HepG2 (cell line): ENCODE results near the gene DNAAF9. TPM values are rescaled to one million over a fixed set of nuclear protein-coding genes. Genes with fewer than 3 reads are reported as not detected.

Experiments
- HBP1 ChIP-seq: IDR thresholded peaks from 2 replicates; pipeline ENCODE4 v1.6.1; 2016; ENCODE audit warnings: low read depth, control low read depth
- MNT ChIP-seq: fragments of 450-650 bp; IDR thresholded peaks from 2 replicates; pipeline ENCODE4 v1.6.1; 2016
- NRL ChIP-seq: sonication (generic); formaldehyde crosslinking; IDR thresholded peaks from 2 replicates; pipeline ENCODE4 v1.5.0; 2020; ENCODE audit warnings: missing genetic modification reagents, mild to moderate bottlenecking, moderate library complexity, borderline replicate concordance
- PCBP1 ChIP-seq: fragments of 200-400 bp; formaldehyde crosslinking; IDR thresholded peaks from 2 replicates; pipeline ENCODE4 v1.6.1; 2017; ENCODE audit warnings: mild to moderate bottlenecking, low read depth, low read length, borderline replicate concordance
- PHF5A ChIP-seq: IDR thresholded peaks from one replicate; pipeline ENCODE4 v1.6.1; 2018; ENCODE audit warnings: low read depth, missing genetic modification reagents; ENCODE audit not compliant: unreplicated experiment
- RBM22 ChIP-seq: fragments of 200-400 bp; formaldehyde crosslinking; optimal IDR thresholded peaks from 2 replicates; pipeline ENCODE3; 2017; ENCODE audit warnings: mild to moderate bottlenecking, low read length, moderate library complexity
- RCOR2 ChIP-seq: IDR thresholded peaks from 2 replicates; pipeline ENCODE4 v1.6.1; 2016; ENCODE audit warnings: missing biosample characterization, missing genetic modification reagents
- SMARCE1 ChIP-seq: fragments of 450-650 bp; IDR thresholded peaks from 2 replicates; pipeline ENCODE4 v1.6.1; 2017; ENCODE audit warnings: borderline replicate concordance
- SUZ12 ChIP-seq: fragments of 150-350 bp; IDR thresholded peaks from 2 replicates; pipeline ENCODE4 v1.6.1; 2014; ENCODE audit warnings: low read depth, low read length
- TOE1 ChIP-seq: sonication (generic); formaldehyde crosslinking; IDR thresholded peaks from 2 replicates; pipeline ENCODE4 v1.4.0; 2020; ENCODE audit warnings: mild to moderate bottlenecking, missing genetic modification reagents
- ZBTB7A ChIP-seq: sonication (generic); formaldehyde crosslinking; IDR thresholded peaks from 2 replicates; pipeline ENCODE4 v1.8.0; 2022; ENCODE audit warnings: mild to moderate bottlenecking, missing genetic modification reagents
- ZEB1 ChIP-seq: IDR thresholded peaks from 2 replicates; pipeline ENCODE4 v1.6.1; 2012; ENCODE audit warnings: mild to moderate bottlenecking, low read depth, inconsistent platforms; ENCODE audit not compliant: insufficient replicate concordance
- ZFP36L2 ChIP-seq: sonication (generic); formaldehyde crosslinking; IDR thresholded peaks from 2 replicates; pipeline ENCODE4 v1.4.0; 2020; ENCODE audit warnings: missing genetic modification reagents
- ZNF136 ChIP-seq: sonication (generic); formaldehyde crosslinking; IDR thresholded peaks from 2 replicates; pipeline ENCODE4 v1.8.1; 2022; ENCODE audit warnings: low read depth, mild to moderate bottlenecking, moderate library complexity, missing genetic modification reagents
- ZNF205 ChIP-seq: IDR thresholded peaks from 2 replicates; pipeline ENCODE4 v1.6.1; 2018; ENCODE audit warnings: missing biosample characterization, missing genetic modification reagents
- ZNF232 ChIP-seq: sonication (generic); formaldehyde crosslinking; IDR thresholded peaks from 2 replicates; pipeline ENCODE4 v1.4.0; 2020; ENCODE audit warnings: missing genetic modification reagents, borderline replicate concordance
- ZNF234 ChIP-seq: sonication (generic); formaldehyde crosslinking; conservative IDR thresholded peaks from 2 replicates; pipeline ENCODE4 v1.5.1; 2020; ENCODE audit warnings: mild to moderate bottlenecking, missing genetic modification reagents
- ZNF296 ChIP-seq: sonication (generic); formaldehyde crosslinking; conservative IDR thresholded peaks from 2 replicates; pipeline ENCODE4 v1.5.0; 2020; ENCODE audit warnings: mild to moderate bottlenecking, missing genetic modification reagents
- ZNF317 ChIP-seq: sonication (generic); formaldehyde crosslinking; IDR thresholded peaks from 2 replicates; pipeline ENCODE4 v1.5.0; 2020; ENCODE audit warnings: mild to moderate bottlenecking, missing genetic modification reagents
- ZNF441 ChIP-seq: sonication (generic); formaldehyde crosslinking; IDR thresholded peaks from 2 replicates; pipeline ENCODE4 v1.7.0; 2021; ENCODE audit warnings: missing genetic modification reagents, borderline replicate concordance
- ZNF543 ChIP-seq: sonication (generic); formaldehyde crosslinking; IDR thresholded peaks from 2 replicates; pipeline ENCODE4 v1.4.0; 2020; ENCODE audit warnings: mild to moderate bottlenecking, missing genetic modification reagents
- ZNF749 ChIP-seq: sonication (generic); formaldehyde crosslinking; IDR thresholded peaks from 2 replicates; pipeline ENCODE4 v1.8.0; 2022; ENCODE audit warnings: mild to moderate bottlenecking, missing genetic modification reagents, moderate library complexity, borderline replicate concordance
- polyA plus RNA-seq, 8 experiments: library from polyadenylated mRNA; depleted of rRNA in 3 of 8; stranded (reverse) in 7 of 8; unstranded in 1 of 8; fragments of >200 nt; fragmentation: Illumina TruSeq in 4 of 8; extraction: Trizol in 4 of 8; gene quantifications; 2 replicates each; pipeline versions ENCODE4 v1.2.1 to v1.2.3, GENCODE V29; 2011 to 2016; ENCODE audit warnings: low read depth in 4 of 8, missing spikeins in 1 of 8, mixed read lengths in 1 of 8; ENCODE audit not compliant: insufficient read depth in 1 of 8
- total RNA-seq, 5 experiments: library from RNA; depleted of rRNA; stranded (reverse); fragments of >200 nt; fragmentation: Illumina TruSeq; extraction: Trizol; gene quantifications; 2 replicates each; pipeline ENCODE4 v1.2.3, GENCODE V29; 2016; ENCODE audit warnings: low read depth in 1 of 5
- TF ChIP-seq, protein P1 (sequence below): IDR thresholded peaks from 2 replicates; pipeline ENCODE4 v1.6.1; 2012; ENCODE audit warnings: inconsistent platforms
- TF ChIP-seq, protein P2 (sequence below): sonication (generic); formaldehyde crosslinking; IDR thresholded peaks from 2 replicates; pipeline ENCODE4 v1.8.0; 2022; ENCODE audit warnings: mild to moderate bottlenecking, missing genetic modification reagents; ENCODE audit not compliant: insufficient replicate concordance

DNAAF9 gene
- total and polyA plus RNA-seq, 2 of the 13 experiments (the other 11 are each of a cell fraction or from before 2014, with no cell fraction given): 10.5 to 14.9 TPM

DNA sequence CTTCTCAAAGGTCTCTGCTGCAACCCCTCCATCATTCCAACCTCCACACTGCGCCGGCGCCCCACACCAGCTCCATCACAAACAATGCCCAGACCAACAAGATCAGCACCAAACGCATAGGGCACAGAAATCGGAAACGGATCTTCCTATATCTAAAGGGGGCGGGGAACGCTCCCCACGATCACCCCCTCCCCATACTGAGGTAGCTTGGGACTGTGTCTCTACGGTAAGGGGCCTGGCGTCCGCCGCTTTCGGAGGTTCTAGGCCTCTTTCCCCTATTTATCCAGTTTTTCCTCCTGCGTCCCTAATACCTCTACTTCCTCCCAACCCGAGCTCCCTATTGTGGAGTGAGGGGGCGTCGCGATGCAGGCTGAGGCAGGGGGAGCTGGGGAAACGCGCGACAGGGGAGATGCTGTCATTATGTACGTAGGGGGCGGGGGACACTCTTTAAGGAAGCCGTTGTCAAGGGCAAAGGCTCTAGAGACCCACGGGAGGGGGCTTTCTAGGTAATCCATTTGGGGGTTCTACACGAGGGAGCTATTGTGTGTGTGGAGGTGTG, 909 bp downstream of the DNAAF9 start (continued):
- TF ChIP-seq PCBP1: no peak
- peak; percentile 10 for TF ChIP-seq ZEB1
- TF ChIP-seq SMARCE1: no peak
- TF ChIP-seq ZNF317 (CRISPR knock-in tag): no peak
- TF ChIP-seq ZNF136: peak; percentile 21; the same call in 1 of the 2 replicates
- TF ChIP-seq TOE1 (CRISPR knock-in tag): no peak
- TF ChIP-seq ZNF234: no peak
- no peak for TF ChIP-seq ZNF205 (CRISPR knock-in tag)
- TF ChIP-seq RBM22: no peak
- no peak for TF ChIP-seq MNT
- TF ChIP-seq ZNF296 (CRISPR knock-in tag): no peak
- TF ChIP-seq, protein P1, sequence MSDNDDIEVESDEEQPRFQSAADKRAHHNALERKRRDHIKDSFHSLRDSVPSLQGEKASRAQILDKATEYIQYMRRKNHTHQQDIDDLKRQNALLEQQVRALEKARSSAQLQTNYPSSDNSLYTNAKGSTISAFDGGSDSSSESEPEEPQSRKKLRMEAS: no peak; the same call in 1 of the 2 replicates
- TF ChIP-seq PHF5A: no peak
- TF ChIP-seq ZNF441: peak; percentile 37
- no peak; the same call in 1 of the 2 replicates for TF ChIP-seq ZBTB7A (CRISPR knock-in tag)
- TF ChIP-seq, protein P2, sequence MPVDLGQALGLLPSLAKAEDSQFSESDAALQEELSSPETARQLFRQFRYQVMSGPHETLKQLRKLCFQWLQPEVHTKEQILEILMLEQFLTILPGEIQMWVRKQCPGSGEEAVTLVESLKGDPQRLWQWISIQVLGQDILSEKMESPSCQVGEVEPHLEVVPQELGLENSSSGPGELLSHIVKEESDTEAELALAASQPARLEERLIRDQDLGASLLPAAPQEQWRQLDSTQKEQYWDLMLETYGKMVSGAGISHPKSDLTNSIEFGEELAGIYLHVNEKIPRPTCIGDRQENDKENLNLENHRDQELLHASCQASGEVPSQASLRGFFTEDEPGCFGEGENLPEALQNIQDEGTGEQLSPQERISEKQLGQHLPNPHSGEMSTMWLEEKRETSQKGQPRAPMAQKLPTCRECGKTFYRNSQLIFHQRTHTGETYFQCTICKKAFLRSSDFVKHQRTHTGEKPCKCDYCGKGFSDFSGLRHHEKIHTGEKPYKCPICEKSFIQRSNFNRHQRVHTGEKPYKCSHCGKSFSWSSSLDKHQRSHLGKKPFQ (CRISPR knock-in tag): no peak
- no peak for TF ChIP-seq ZNF749 (CRISPR knock-in tag)
- TF ChIP-seq ZFP36L2: no peak
- TF ChIP-seq HBP1 (CRISPR knock-in tag): no peak
- no peak for TF ChIP-seq ZNF232 (CRISPR knock-in tag)
- TF ChIP-seq RCOR2: no peak
- no peak for TF ChIP-seq NRL (CRISPR knock-in tag)
- TF ChIP-seq SUZ12: no peak
- TF ChIP-seq ZNF543 (CRISPR knock-in tag): no peak
